Tibial nerve (tissue), 3 donors: ENCODE measurements around the gene OSBPL5.

Source experiments
- CTCF ChIP-seq, 5 experiments: fragments of 200-600 bp in 3 of 5; fragments of 450-650 bp in 2 of 5; sonication (generic) in 3 of 5; IDR thresholded peaks; one replicate each; pipeline ENCODE4 v1.5.1; 2016 to 2019; ENCODE audit warnings: antibody characterized with exemption in 5 of 5, mild to moderate bottlenecking in 3 of 5, moderate library complexity in 2 of 5
- POLR2A ChIP-seq, 2 donors: fragments of 450-650 bp; IDR thresholded peaks; one replicate each; pipeline ENCODE4 v1.6.1; 2017; ENCODE audit warnings: antibody characterized with exemption in 2 of 2, mild to moderate bottlenecking in 2 of 2, moderate library complexity in 2 of 2

GRCh38 chr11:3087373-3087772 lies 77.7 kb downstream of the OSBPL5 start:
- TF ChIP-seq POLR2A (IDR thresholded peaks at IDR 0.05): no peak
- TF ChIP-seq CTCF (IDR thresholded peaks at IDR 0.05): no peak
